ENCODE data around the gene GINS3. TPM values are rescaled to one million over a fixed set of nuclear protein-coding genes. Genes with fewer than 3 reads are reported as not detected.

Gene GINS3
- polyA plus RNA-seq, 1 experiment: 4.6 TPM

DNA sequence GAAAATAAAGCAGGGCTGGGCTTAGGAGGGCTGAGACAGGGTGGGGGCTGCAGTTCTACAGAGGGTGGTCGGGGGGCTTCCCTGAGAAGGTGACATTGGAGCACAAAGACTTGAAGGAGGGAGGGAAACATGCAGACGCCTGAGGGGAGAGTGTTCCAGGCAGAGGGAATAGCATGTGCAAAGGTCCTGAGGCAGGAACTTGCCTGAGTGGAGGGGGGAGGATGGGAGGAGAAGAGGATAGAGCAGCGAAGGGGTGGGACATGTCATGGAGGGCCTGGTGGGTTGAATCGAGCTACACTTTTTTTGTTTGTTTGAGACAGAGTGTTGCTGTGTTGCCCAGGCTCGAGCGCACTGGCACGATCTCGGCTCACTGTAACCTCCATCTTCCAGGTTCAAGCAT, 33.0 kb downstream of the GINS3 start:
- H3K36me3 ChIP-seq (ENCODE audit: control insufficient read depth, insufficient read depth, low read length): no peaks in the 10 kb centered on the region
- CTCF ChIA-PET: interaction anchor here (1.3 kb wide), 1 partner anchor 12 kb away, joined by 4 read pairs; no protein-coding TSS in a partner anchor
- no peak overlapping the region for H3K4me3 ChIP-seq (ENCODE audit: low read depth, low read length)
- DNase-seq (ENCODE audit: low read depth): no peak
- H3K27me3 ChIP-seq (ENCODE audit: control insufficient read depth, insufficient read depth, low read length): peaks cover 3% of the 10 kb centered on the region; the same call in 1 of the 2 replicates
- POLR2A ChIA-PET: no interaction called here
- TF ChIP-seq CTCF (IDR thresholded peaks at IDR 0.05; ENCODE audit: insufficient read depth, low read depth, low read length): no peak

DNA sequence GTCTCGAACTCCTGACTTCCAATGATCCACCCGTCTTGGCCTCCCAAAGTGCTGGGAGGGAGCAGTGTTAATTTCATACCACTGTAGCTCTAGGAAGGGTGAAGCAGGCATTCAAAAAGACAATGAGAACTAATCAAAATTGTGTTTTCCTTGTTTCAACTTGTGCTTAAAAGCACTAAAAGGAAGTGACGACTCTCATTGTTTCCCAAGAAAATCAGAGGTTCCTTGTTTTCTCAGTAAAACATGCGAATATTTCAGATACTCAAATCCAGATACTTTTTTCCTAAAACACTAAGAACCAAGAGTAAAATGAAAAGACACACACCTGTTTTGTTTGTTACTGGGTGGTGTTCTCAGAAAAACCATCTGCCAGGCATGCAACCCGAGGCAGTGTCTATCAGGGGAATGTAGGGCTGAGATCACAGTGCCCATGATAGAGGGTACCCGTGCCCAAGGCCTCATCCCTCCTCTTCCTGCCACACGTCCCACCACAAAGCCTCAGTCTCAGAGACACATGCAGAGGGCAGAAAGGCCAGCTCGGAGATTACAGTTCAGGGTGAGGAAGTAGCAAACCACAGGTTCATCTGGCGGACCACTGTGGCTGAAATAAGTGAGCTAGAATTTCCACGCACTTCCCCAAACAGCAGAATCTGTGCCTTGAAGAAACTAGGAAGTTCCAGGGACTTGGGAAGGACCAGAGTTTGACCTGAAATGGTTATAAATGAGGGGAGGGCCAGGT, 33.7 kb downstream of the GINS3 start:
- no peak for TF ChIP-seq CTCF (IDR thresholded peaks at IDR 0.05; ENCODE audit: insufficient read depth, low read depth, low read length)
- ChIA-PET POLR2A (no interaction called here), CTCF (no interaction called here)
- Histone ChIP-seq H3K36me3 (ENCODE audit: control insufficient read depth, insufficient read depth, low read length) (no peaks in the 10 kb centered on the region), H3K27me3 (ENCODE audit: control insufficient read depth, insufficient read depth, low read length) (peaks cover 3% of the 10 kb centered on the region; the same call in 1 of the 2 replicates), H3K4me3 (ENCODE audit: low read depth, low read length) (no peak overlapping the region)
- DNase-seq (ENCODE audit: low read depth): no peak

- DNase-seq (ENCODE audit: low read depth): no peak
- no peak overlapping the region for H3K4me3 ChIP-seq (ENCODE audit: low read depth, low read length)
- no peaks in the 10 kb centered on the region for H3K36me3 ChIP-seq (ENCODE audit: control insufficient read depth, insufficient read depth, low read length)
- peaks cover 7% of the 10 kb centered on the region; the same call in 1 of the 2 replicates for H3K27me3 ChIP-seq (ENCODE audit: control insufficient read depth, insufficient read depth, low read length)
- no peak for TF ChIP-seq CTCF (IDR thresholded peaks at IDR 0.05; ENCODE audit: insufficient read depth, low read depth, low read length)
- ChIA-PET POLR2A (no interaction called here), CTCF (interaction anchor here (0.6 kb wide), 2 partner anchors 143 to 329 kb away, joined by 3 to 5 read pairs; no protein-coding TSS in a partner anchor)
These were observed 34.7 kb downstream of the GINS3 start for GRCh38 chr16:58426966-58427365.

GRCh38 chr16:58428621-58429542, 36.6 kb downstream of the GINS3 start:
- TF ChIP-seq CTCF (IDR thresholded peaks at IDR 0.05; ENCODE audit: insufficient read depth, low read depth, low read length): no peak
- CTCF ChIA-PET: no interaction called here
- POLR2A ChIA-PET: no interaction called here

DNA sequence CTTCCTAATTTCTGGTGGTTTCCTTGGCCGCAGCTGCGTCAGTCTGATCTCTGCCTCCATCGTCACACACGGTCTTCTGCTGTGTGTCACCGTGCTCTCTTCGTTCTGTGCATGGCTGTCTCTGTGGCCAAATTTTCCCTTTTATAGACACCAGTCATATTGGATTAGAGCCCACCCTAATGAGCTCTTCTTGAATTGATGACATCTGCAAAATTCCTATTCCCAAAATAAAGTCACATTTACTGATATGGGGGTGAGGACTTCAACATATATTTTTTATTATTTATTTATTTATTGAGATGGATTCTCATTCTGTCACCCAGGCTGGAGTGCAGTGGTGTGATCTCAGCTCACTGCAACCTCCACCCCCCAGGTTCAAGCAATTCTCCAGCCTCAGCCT, 38.4 kb downstream of the GINS3 start:
- H3K36me3 ChIP-seq (ENCODE audit: control insufficient read depth, insufficient read depth, low read length): no peaks in the 10 kb centered on the region
- ChIA-PET CTCF (no interaction called here), POLR2A (no interaction called here)
- H3K27me3 ChIP-seq (ENCODE audit: control insufficient read depth, insufficient read depth, low read length): peaks cover 5% of the 10 kb centered on the region; the same call in 1 of the 2 replicates
- no peak overlapping the region for H3K4me3 ChIP-seq (ENCODE audit: low read depth, low read length)
- TF ChIP-seq CTCF (IDR thresholded peaks at IDR 0.05; ENCODE audit: insufficient read depth, low read depth, low read length): no peak
- no peak for DNase-seq (ENCODE audit: low read depth)

More at GRCh38 chr16:58428621-58429542, 36.6 kb downstream of the GINS3 start:
- Histone ChIP-seq H3K36me3 (ENCODE audit: control insufficient read depth, insufficient read depth, low read length) (no peaks in the 10 kb centered on the region), H3K27me3 (ENCODE audit: control insufficient read depth, insufficient read depth, low read length) (peaks cover 7% of the 10 kb centered on the region; the same call in 1 of the 2 replicates), H3K4me3 (ENCODE audit: low read depth, low read length) (no peak overlapping the region)
- no peak for DNase-seq (ENCODE audit: low read depth)
